Endothelial cell (in vitro differentiated cells): ENCODE measurements around the gene NR2C2AP. TPM values are rescaled to one million over a fixed set of nuclear protein-coding genes. Genes with fewer than 3 reads are reported as not detected.

Experiments
- DNase-seq: peaks from one replicate; pipeline ENCODE4 v3.0.0; 2021; ENCODE audit warnings: low spot score
- H3K27ac Mint-ChIP-seq: one replicate; pipeline ENCODE4 v1.8.0; 2021; ENCODE audit warnings: mixed read lengths, inconsistent platforms; ENCODE audit not compliant: unreplicated experiment
- H3K27me3 Mint-ChIP-seq: one replicate; pipeline ENCODE4 v1.8.0; 2021; ENCODE audit warnings: mild to moderate bottlenecking, moderate library complexity, mixed read lengths, inconsistent platforms; ENCODE audit not compliant: unreplicated experiment
- H3K36me3 Mint-ChIP-seq: one replicate; pipeline ENCODE4 v1.8.0; 2021; ENCODE audit warnings: mild to moderate bottlenecking, low read depth, mixed read lengths, inconsistent platforms; ENCODE audit not compliant: unreplicated experiment
- H3K4me1 Mint-ChIP-seq: one replicate; pipeline ENCODE4 v1.8.0; 2021; ENCODE audit warnings: mild to moderate bottlenecking, mixed read lengths, inconsistent platforms; ENCODE audit not compliant: unreplicated experiment
- H3K4me3 Mint-ChIP-seq: one replicate; pipeline ENCODE4 v1.8.0; 2021; ENCODE audit warnings: mild to moderate bottlenecking, mixed read lengths, inconsistent platforms; ENCODE audit not compliant: unreplicated experiment
- H3K9me3 Mint-ChIP-seq: one replicate; pipeline ENCODE4 v1.8.0; 2021; ENCODE audit warnings: mixed read lengths, inconsistent platforms; ENCODE audit not compliant: unreplicated experiment
- long read RNA-seq: library from polyadenylated mRNA; unstranded; transcript quantifications from one replicate; pipeline ENCODE4 v2.0.0, GENCODE V29; 2020; ENCODE audit not compliant: unreplicated experiment
- total RNA-seq: library from RNA; stranded (reverse); fragmentation: NEBNext Ultra II Directional; extraction: Animal tissue kit (Norgen Biotek cat#: 25700); gene quantifications from one replicate; pipeline ENCODE4 v1.2.1, GENCODE V29; 2021; ENCODE audit not compliant: unreplicated experiment
- TF ChIP-seq, protein P1 (sequence below): fragments of 200-600 bp; sonication (generic); IDR thresholded peaks from one replicate; pipeline ENCODE4 v1.5.0; 2021; ENCODE audit warnings: antibody characterized with exemption; ENCODE audit not compliant: unreplicated experiment

Gene NR2C2AP, protein sequence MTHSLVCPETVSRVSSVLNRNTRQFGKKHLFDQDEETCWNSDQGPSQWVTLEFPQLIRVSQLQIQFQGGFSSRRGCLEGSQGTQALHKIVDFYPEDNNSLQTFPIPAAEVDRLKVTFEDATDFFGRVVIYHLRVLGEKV
- total RNA-seq = 4.3 TPM
- long read RNA-seq, partial matches to known transcripts = 1 of 3 reads
- long read RNA-seq, other reads (novel, unspliced or antisense) = 0 of 3 reads

- Mint-ChIP-seq H3K4me1 (peaks cover 3% of the 10 kb centered on the region), H3K4me3 (peak within 1 kb of the TSS; percentile 83), H3K27me3 (peaks cover 11% of the 10 kb centered on the region), H3K27ac (no peak within 1 kb of the TSS), H3K9me3 (no peaks in the 10 kb centered on the region), H3K36me3 (peaks cover 11% of the 10 kb centered on the region)
- peak; percentile 77 for DNase-seq
- TF ChIP-seq, protein P1, sequence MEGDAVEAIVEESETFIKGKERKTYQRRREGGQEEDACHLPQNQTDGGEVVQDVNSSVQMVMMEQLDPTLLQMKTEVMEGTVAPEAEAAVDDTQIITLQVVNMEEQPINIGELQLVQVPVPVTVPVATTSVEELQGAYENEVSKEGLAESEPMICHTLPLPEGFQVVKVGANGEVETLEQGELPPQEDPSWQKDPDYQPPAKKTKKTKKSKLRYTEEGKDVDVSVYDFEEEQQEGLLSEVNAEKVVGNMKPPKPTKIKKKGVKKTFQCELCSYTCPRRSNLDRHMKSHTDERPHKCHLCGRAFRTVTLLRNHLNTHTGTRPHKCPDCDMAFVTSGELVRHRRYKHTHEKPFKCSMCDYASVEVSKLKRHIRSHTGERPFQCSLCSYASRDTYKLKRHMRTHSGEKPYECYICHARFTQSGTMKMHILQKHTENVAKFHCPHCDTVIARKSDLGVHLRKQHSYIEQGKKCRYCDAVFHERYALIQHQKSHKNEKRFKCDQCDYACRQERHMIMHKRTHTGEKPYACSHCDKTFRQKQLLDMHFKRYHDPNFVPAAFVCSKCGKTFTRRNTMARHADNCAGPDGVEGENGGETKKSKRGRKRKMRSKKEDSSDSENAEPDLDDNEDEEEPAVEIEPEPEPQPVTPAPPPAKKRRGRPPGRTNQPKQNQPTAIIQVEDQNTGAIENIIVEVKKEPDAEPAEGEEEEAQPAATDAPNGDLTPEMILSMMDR = no peak
Observed at GRCh38 chr19:19203012-19203856, at the start of gene NR2C2AP. TSS of gene NR2C2AP (minus strand) at chr19:19203414. CDS start at chr19:19203060, 354 bp downstream.

DNA sequence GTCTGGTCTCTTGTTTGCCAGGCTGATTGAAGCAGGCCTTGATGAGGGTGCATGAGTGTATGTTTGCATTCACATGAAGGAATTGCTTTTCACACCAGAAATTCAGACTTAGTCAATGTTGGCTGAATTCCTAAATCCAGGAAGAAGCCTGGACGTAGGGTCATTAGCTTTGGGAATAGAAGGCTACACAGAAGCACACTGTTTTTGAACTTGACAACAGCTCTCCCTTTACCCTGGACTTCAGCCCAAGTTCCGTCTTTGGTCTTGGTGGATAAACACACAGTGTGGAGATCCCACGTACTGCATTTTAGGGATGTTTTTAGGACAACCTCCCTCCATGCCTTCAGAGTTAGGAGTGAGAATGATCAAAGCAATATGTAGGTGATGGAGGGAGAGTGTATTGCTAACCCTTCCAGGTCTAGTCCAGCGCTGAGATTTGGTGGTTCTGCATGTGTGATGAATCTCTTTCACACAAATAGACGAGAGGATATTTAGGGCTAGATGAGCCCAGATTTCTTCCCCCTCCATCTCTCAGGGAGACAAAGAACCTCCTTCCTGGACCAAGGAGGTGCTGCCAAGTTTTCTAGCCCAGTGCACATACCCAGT lies 47.1 kb upstream of the NR2C2AP start:
- Mint-ChIP-seq H3K4me1 (no peaks in the 10 kb centered on the region), H3K36me3 (no peaks in the 10 kb centered on the region), H3K9me3 (no peaks in the 10 kb centered on the region), H3K27ac (no peak overlapping the region), H3K4me3 (no peak overlapping the region), H3K27me3 (peaks cover 12% of the 10 kb centered on the region)
- no peak for DNase-seq
- TF ChIP-seq, protein P1 = no peak

- H3K27me3 Mint-ChIP-seq = peaks cover 10% of the 10 kb centered on the region
- TF ChIP-seq, protein P1 = no peak
Observed at GRCh38 chr19:19240476-19240875, 37.3 kb upstream of the NR2C2AP start.

GRCh38 chr19:19239675-19240074 lies 36.5 kb upstream of the NR2C2AP start:
- H3K9me3 Mint-ChIP-seq = peaks cover 6% of the 10 kb centered on the region
- H3K27me3 Mint-ChIP-seq = peaks cover 10% of the 10 kb centered on the region
- no peak overlapping the region for H3K27ac Mint-ChIP-seq
- DNase-seq = no peak
- TF ChIP-seq, protein P1 = no peak
- H3K36me3 Mint-ChIP-seq = no peaks in the 10 kb centered on the region
- no peaks in the 10 kb centered on the region for H3K4me1 Mint-ChIP-seq
- no peak overlapping the region for H3K4me3 Mint-ChIP-seq

More at GRCh38 chr19:19240476-19240875, 37.3 kb upstream of the NR2C2AP start:
- H3K4me1 Mint-ChIP-seq = no peaks in the 10 kb centered on the region
- DNase-seq = no peak
- no peak overlapping the region for H3K27ac Mint-ChIP-seq
- H3K9me3 Mint-ChIP-seq = peaks cover 6% of the 10 kb centered on the region
- H3K36me3 Mint-ChIP-seq = no peaks in the 10 kb centered on the region
- H3K4me3 Mint-ChIP-seq = no peak overlapping the region
